ENCODE data around the gene SGSM2. TPM values are rescaled to one million over a fixed set of nuclear protein-coding genes. Genes with fewer than 3 reads are reported as not detected.

Gene SGSM2
- total RNA-seq, 1 donor: 31.0 TPM

DNA sequence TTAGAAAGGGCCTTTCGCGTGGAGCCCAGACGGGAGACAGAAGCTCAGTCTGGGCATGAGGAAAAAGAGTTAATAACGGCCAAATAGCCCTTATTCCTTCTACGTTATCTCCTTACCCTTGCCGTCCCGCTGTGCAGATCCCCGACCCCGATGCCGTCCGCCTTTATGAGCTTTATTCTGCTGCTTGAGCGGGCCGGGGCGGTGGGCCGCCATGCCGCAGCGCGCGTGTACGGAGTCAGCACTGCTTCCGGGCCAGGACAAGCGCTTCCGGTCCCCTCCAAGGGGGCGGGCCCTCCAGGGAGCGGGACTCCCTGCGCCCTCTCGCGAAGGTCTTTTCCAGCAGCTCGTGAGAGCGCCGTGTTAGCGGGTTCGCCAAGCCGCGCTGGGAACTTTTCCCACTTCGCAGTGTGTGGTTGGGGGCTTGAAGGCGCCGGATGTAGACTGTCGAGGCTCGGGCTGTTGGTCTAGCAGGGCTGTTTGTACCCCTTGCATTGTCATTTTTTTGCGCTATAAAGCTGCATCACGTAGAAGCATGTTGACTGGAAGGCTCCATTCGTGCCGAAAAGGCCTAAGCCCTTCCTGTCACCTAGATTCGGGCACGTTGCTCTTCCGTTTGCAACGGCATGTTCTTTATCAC is 968 bp upstream of the SGSM2 start, which contains the start of gene TSR1:
Gene TSR1, minus strand, starts transcription at position 243 of the 637 bp plus-strand sequence. Its CDS starts 30 bp downstream, at position 213.
- DNase-seq (ENCODE audit: low read depth): peak; percentile 87
- TF ChIP-seq, protein P1, sequence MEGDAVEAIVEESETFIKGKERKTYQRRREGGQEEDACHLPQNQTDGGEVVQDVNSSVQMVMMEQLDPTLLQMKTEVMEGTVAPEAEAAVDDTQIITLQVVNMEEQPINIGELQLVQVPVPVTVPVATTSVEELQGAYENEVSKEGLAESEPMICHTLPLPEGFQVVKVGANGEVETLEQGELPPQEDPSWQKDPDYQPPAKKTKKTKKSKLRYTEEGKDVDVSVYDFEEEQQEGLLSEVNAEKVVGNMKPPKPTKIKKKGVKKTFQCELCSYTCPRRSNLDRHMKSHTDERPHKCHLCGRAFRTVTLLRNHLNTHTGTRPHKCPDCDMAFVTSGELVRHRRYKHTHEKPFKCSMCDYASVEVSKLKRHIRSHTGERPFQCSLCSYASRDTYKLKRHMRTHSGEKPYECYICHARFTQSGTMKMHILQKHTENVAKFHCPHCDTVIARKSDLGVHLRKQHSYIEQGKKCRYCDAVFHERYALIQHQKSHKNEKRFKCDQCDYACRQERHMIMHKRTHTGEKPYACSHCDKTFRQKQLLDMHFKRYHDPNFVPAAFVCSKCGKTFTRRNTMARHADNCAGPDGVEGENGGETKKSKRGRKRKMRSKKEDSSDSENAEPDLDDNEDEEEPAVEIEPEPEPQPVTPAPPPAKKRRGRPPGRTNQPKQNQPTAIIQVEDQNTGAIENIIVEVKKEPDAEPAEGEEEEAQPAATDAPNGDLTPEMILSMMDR (IDR thresholded peaks at IDR 0.05; ENCODE audit: insufficient read depth, low read length): peak; percentile 14
- peak within 1 kb of the TSS; percentile 94 for H3K4me3 ChIP-seq (ENCODE audit: low read depth, low read length)

DNA sequence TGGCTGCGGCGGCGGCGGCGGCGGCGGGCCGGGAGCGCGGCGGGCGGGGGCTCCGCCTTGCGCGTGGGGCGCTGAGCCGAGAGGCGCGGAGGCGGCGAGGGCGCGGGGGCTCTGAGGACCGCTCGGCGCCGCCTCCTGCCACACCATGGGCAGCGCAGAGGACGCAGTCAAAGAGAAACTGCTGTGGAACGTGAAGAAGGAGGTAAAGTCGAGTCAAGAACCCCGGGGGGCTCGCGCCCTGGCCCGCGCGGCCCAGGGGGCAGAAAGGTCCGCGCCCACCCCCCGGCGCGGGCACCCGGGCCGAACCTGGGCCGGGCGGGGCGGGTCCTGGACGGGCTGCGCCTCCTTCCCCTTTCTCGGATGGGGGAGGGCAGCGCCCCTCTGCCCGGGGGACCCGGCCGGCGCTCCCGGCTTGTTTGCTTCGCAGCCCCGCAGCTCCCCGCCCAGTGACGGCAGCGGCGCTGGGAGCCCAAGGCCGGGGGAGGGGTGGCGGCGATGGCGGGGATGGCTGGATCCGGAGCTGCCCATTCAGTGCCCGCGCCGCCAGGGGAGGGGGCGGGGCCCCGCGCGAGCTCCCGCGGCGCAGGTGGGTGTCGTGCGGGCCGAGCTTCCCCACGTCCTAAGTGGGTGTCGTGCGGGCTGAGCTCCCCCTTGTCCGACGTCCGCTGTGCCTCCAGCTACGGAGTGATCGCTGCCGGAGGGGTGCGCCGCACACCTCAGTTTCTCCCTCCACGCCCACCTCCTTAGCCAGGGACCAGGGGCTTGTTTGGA is 428 bp downstream of the SGSM2 start:
- peak overlapping the region; percentile 94 for H3K4me3 ChIP-seq (ENCODE audit: low read depth, low read length)
- TF ChIP-seq, protein P1 (IDR thresholded peaks at IDR 0.05; ENCODE audit: insufficient read depth, low read length): no peak
- DNase-seq (ENCODE audit: low read depth): peak; percentile 31

DNA sequence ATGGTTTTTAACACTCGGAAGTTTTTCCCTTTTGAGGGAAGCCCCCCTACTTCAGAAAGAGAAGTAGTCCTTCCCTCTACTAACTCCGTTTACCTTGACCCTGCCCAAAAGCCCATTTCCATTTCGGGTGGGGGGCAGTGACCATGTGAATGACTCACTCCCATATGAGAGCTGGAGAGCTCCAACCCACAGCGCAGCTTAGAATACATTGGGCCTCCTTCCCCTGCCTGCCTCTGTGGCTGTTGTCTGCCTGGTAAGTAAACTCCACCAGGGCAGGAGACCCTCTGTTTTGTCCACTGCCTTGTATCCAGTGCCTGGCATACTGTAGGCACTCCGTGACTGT is 985 bp downstream of the SGSM2 start:
- peak overlapping the region; percentile 94 for H3K4me3 ChIP-seq (ENCODE audit: low read depth, low read length)
- TF ChIP-seq, protein P1 (IDR thresholded peaks at IDR 0.05; ENCODE audit: insufficient read depth, low read length): no peak
- DNase-seq (ENCODE audit: low read depth): no peak

DNA sequence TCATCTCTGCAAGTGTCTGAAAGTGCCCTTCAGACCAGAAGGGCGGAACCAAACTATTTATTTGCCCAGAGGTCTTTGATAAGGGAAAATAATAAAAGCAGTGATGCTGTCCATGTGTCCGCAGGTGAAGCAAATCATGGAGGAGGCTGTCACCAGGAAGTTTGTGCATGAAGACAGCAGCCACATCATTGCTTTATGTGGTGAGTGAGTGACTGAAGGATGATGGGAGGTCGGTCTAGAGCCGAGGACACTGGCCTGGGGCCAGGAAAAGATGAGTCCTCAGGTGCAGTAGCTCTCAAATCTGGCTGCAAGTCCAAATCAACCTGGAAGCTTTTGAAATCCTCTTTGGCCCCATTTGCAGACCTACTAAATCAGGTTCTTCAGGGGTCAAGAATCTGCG is 6.1 kb downstream of the SGSM2 start:
- H3K4me3 ChIP-seq (ENCODE audit: low read depth, low read length): no peak overlapping the region
- TF ChIP-seq, protein P1 (IDR thresholded peaks at IDR 0.05; ENCODE audit: insufficient read depth, low read length): no peak
- no peak for DNase-seq (ENCODE audit: low read depth)

DNA sequence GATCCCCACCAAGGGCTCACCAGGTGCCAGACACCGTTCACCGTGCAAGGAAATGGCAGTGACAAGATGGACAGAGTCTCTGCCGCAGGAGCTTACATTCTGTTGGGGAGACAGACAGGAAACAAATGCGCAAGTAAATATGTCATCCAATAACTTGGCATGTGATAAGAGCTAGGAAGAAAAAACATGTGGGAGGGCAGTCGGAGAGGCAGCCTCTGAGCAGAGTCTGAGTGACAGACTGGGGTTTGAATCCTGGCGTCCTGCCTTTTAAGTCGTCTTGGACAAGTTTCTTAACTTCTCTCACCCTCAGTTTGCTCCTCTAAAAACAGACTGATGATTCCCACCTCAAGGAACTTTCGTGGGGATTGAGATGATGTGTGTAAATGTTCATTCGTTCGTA is 7.2 kb downstream of the SGSM2 start:
- H3K4me3 ChIP-seq (ENCODE audit: low read depth, low read length): no peak overlapping the region
- TF ChIP-seq, protein P1 (IDR thresholded peaks at IDR 0.05; ENCODE audit: insufficient read depth, low read length): no peak
- no peak for DNase-seq (ENCODE audit: low read depth)

DNA sequence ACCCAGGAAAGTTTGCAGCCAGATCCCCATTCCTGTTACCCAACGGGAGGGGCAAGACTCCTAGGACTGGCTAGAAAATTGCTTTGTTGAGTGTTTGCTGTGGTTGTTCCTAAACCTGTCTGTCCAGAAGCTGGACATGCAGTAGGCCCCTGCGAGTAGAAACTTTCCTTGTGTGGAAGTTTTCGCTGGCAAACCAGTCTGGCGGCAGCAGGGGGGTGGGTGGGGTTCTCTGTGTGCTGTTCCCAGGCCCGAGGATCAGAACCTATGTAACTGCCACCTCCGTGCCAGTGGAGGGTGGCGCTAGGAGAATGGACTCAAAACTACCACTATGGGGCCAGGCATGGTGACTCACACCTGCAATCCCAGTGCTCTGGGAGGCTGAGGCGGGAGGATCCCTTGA is 9.2 kb downstream of the SGSM2 start:
- no peak for DNase-seq (ENCODE audit: low read depth)
- TF ChIP-seq, protein P1 (IDR thresholded peaks at IDR 0.05; ENCODE audit: insufficient read depth, low read length): no peak
- no peak overlapping the region for H3K4me3 ChIP-seq (ENCODE audit: low read depth, low read length)

Measured in fibroblast of the aortic adventitia (primary cell).